GM21528 (cell line): Measurements from ENCODE around the gene SULT2B1.
"Not testable (repeated sequence)": the region's sequence is repeated elsewhere in the genome, so short reads cannot be mapped to it uniquely, and the experiment has no call there.

Experiments
- ATAC-seq: cut with Tn5 transposase; IDR thresholded peaks from one replicate; pipeline ENCODE4 v1.9.1; 2021; ENCODE audit warnings: mild to moderate bottlenecking, moderate library complexity; ENCODE audit not compliant: unreplicated experiment, low FRiP score

Gene SULT2B1

GRCh38 chr19:48632286-48632685 is 80.3 kb downstream of the SULT2B1 start:
- ATAC-seq, result not testable (repeated sequence)

- ATAC-seq, result no peak
These were observed 80.7 kb downstream of the SULT2B1 start for GRCh38 chr19:48632692-48633147.

DNA sequence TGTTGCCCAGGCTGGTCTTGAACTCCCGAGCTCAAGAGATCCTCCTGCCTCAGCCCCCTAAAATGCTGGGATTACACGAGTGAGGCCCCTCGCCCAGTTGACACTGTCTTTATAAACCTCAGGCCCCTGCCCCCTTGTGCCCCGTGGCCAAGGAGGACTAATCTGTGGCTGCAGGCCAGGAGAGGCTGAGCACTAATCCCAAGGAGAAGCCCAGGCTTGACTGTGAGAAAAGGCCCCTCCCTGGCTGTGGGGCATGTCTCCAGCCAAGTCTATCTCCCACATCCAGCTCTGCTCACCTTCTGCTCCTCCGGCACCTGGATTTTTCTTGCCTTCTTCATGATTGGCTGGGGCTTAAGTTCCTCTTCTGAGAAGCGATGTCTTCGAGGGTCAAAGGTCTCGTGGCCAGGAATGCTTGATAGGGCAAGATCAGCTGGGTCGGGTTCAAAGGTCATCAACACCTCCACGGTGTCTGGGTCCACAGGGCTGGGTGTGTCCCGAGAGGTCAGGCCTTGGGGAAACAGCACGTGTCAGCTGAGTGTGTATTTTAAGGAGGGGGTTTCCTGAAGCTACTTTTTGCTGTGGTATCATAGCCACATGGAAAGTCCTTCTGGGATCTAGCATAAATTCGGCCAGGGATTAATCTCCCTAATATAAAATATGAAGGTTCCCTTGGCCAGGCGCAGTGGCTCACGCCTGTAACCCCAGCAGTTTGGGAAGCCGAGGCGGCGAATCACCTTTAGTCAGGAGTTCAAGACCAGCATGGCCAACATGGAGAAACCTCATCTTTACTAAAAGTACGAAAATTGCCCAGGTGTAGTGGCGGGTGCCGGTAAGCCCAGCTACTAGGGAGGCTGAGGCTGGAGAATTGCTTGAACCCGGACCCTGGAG is 81.4 kb downstream of the SULT2B1 start:
- no peak for ATAC-seq

- no peak for ATAC-seq
These were observed 82.0 kb downstream of the SULT2B1 start for GRCh38 chr19:48634036-48634342.

- no peak for ATAC-seq
These were observed 82.7 kb downstream of the SULT2B1 start for GRCh38 chr19:48634424-48635262.

DNA sequence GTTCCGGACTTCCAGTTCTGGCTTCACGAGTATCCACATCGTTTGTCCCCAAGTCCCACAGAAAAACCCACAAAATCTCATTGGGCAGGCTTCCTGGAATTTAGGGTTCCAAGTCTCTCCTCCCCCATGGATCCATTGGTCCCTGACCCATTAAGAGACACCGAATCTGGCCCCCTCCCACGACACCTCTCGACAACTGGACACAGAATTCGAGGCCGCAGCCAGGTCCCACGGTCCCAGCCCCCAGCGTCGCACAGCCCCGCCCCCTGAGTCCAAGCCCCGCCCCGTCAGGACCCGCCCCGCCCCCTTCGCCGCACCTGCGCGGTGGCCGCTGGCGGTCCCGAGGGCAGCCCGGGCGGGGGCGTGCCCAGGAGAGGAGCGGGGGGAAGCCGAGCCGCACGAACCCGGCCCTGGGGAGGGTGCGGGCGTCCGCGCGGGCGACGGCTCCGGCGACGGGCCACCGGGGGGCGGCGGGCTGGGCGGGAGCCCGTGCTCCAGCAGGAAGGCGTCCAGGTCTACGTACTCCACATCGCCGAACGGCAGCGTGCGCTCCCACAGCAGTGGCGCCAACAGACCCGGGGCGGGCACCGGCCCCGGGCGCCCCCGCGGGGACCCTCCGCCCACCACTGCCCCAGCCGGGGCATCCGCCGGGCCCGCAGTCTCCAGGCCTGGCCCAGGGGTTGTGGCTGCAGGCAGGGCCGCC is 83.4 kb downstream of the SULT2B1 start:
- ATAC-seq, result no peak

- ATAC-seq, result no peak
These were observed 84.2 kb downstream of the SULT2B1 start for GRCh38 chr19:48635966-48636858.

- ATAC-seq, result peak; percentile 3
These were observed 85.0 kb downstream of the SULT2B1 start, which contains the start of gene DBP for GRCh38 chr19:48636859-48637448. Gene DBP (minus strand): TSS chr19:48637379. CDS start chr19:48636994, 385 bp downstream.

DNA sequence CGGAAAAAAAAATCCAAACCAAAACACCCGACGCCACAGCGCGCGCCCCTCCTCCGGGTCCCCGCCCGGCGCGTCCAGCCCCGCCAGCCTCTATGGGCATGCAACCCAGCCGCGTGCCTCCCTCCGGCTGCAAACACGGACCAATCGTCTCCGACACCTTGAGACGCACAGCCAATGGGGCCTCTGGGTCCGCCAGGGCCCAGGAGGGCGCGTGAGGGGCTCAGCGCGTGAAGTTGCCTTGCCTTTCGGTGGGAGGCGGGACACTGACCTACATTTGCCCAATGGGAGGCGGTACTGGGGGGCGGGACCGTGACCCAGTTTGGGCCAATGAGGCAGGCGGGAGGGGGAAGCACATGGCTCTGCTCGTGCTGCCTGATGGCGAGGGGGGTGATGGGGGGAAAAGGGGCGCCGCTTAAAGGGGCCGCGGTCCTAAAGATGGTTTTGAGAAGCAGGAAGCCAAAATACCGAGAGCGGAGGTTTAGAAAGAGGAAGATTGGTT is 85.5 kb downstream of the SULT2B1 start:
- ATAC-seq, result peak; percentile 67

- peak; percentile 9 for ATAC-seq
These were observed 86.2 kb downstream of the SULT2B1 start for GRCh38 chr19:48637948-48638830.

- ATAC-seq, result no peak
These were observed 86.9 kb downstream of the SULT2B1 start for GRCh38 chr19:48638831-48639381.

GRCh38 chr19:48639483-48640375 is 87.8 kb downstream of the SULT2B1 start:
- ATAC-seq, result no peak

- ATAC-seq, result no peak
These were observed 89.9 kb downstream of the SULT2B1 start for GRCh38 chr19:48641850-48642249.

DNA sequence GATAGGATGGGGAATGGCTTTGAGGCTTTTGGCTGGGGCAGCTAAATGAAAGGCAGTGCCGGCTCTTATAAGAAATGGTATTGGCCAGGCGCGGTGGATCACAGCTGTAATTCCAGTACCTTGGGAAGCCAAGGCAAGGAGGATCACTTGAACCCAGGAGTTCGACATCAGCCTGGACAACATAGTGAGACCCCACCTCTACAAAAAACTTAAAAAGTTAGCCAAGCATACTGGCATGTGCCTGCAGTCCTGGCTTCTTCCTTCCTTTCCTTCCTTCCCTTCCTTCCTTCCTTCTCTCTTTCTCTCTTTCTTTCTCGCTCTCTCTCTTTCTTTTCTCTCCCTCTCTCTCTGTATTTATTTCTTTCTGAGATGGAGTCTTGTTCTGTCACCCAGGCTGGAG is 90.9 kb downstream of the SULT2B1 start:
- no peak for ATAC-seq

GRCh38 chr19:48644355-48644754 is 92.4 kb downstream of the SULT2B1 start:
- no peak for ATAC-seq

- no peak for ATAC-seq
These were observed 93.1 kb downstream of the SULT2B1 start for GRCh38 chr19:48644839-48645619.
